Esophagus (tissue), 2 donors: ENCODE data around the gene CMC1. TPM values are rescaled to one million over a fixed set of nuclear protein-coding genes. Genes with fewer than 3 reads are reported as not detected.

Source experiments
- H3K27ac ChIP-seq, 2 donors: one replicate each; pipeline ENCODE4 v1.5.1; 2013; ENCODE audit warnings: low read depth in 2 of 2, mild to moderate bottlenecking in 2 of 2, inconsistent platforms in 1 of 2, low read length in 1 of 2, moderate library complexity in 1 of 2
- H3K27me3 ChIP-seq, 2 donors: one replicate each; pipeline ENCODE4 v1.6.1; 2013; ENCODE audit warnings: low read length in 2 of 2, control low read depth in 1 of 2, mild to moderate bottlenecking in 1 of 2; ENCODE audit not compliant: insufficient read depth in 2 of 2, control insufficient read depth in 1 of 2
- H3K36me3 ChIP-seq, 2 donors: one replicate each; pipeline ENCODE4 v1.6.1; 2013; ENCODE audit warnings: low read length in 1 of 2; ENCODE audit not compliant: control insufficient read depth in 2 of 2, insufficient read depth in 2 of 2
- H3K4me1 ChIP-seq, 2 donors: one replicate each; pipeline ENCODE4 v1.6.1; 2013; ENCODE audit warnings: low read length in 1 of 2; ENCODE audit not compliant: control insufficient read depth in 2 of 2, insufficient read depth in 2 of 2
- H3K4me3 ChIP-seq, 2 donors: one replicate each; pipeline ENCODE4 v1.5.1; 2013; ENCODE audit warnings: low read length in 2 of 2, mild to moderate bottlenecking in 2 of 2, low read depth in 1 of 2, moderate library complexity in 1 of 2
- H3K9me3 ChIP-seq, 2 donors: one replicate each; pipeline ENCODE4 v1.6.1; 2013; ENCODE audit warnings: mild to moderate bottlenecking in 2 of 2, low read depth in 1 of 2, low read length in 1 of 2, moderate library complexity in 1 of 2; ENCODE audit not compliant: control insufficient read depth in 2 of 2, insufficient read depth in 1 of 2
- WGBS, 2 donors: extraction: QIAGEN DNeasy Blood & Tissue Kit; methylation state at CpG; one replicate each; pipeline ENCODE4 v1.1.7; 2013; 5-methylcytosine and 5-hydroxymethylcytosine counted together
- polyA plus RNA-seq, 2 donors: library from polyadenylated mRNA; stranded (reverse); fragments of 200-250 nt; gene quantifications; one replicate each; pipeline ENCODE4 v1.2.3, GENCODE V29; 2013
- donor health status: healthy with polysubstance abuse.
- donor health status: Bipolar disorder and iron deficiency.

The CMC1 gene
- polyA plus RNA-seq, 2 donors = 20.8 to 21.9 TPM

GRCh38 chr3:28347374-28348264, 106.2 kb downstream of the CMC1 start:
- WGBS, 2 donors = 20% methylated on average over 16 of the region's 16 CpGs
- H3K4me1 ChIP-seq = no peaks in the 10 kb centered on the region
- H3K27ac ChIP-seq = peak overlapping the region; percentile 95 to 99
- H3K9me3 ChIP-seq = no peaks in the 10 kb centered on the region
- H3K36me3 ChIP-seq = no peaks in the 10 kb centered on the region
- peak overlapping the region; percentile 79 to 87 for H3K4me3 ChIP-seq
- H3K27me3 ChIP-seq = no peaks in the 10 kb centered on the region

- H3K4me1 ChIP-seq = no peaks in the 10 kb centered on the region
- H3K27me3 ChIP-seq = no peaks in the 10 kb centered on the region
- H3K9me3 ChIP-seq = peaks cover 0 to 3% of the 10 kb centered on the region in 2 donors
- peak overlapping the region; percentile 95 to 99 for H3K27ac ChIP-seq
- WGBS, 2 donors = 0 to 1% methylated on average over 16 of the region's 16 CpGs
- H3K4me3 ChIP-seq = peak overlapping the region; percentile 79 to 87
- peaks cover 0 to 2% of the 10 kb centered on the region in 2 donors for H3K36me3 ChIP-seq
Measured at GRCh38 chr3:28348265-28348628, 106.8 kb downstream of the CMC1 start.

- H3K4me1 ChIP-seq = no peaks in the 10 kb centered on the region
- H3K9me3 ChIP-seq = peaks cover 0 to 3% of the 10 kb centered on the region in 2 donors
- H3K4me3 ChIP-seq = peak within 1 kb of the TSS; percentile 79 to 87
- H3K36me3 ChIP-seq = peaks cover 0 to 2% of the 10 kb centered on the region in 2 donors
- H3K27me3 ChIP-seq = no peaks in the 10 kb centered on the region
- WGBS, 2 donors = 0 to 1% methylated on average over 81 to 83 of the region's 83 CpGs
- peak within 1 kb of the TSS; percentile 95 to 99 for H3K27ac ChIP-seq
Measured at GRCh38 chr3:28348629-28349468, 107.4 kb downstream of the CMC1 start, which contains the start of the genes AZI2 and ZCWPW2. AZI2 (minus strand) TSS chr3:28348824; CDS start chr3:28340617, 8,207 bp downstream. ZCWPW2 (plus strand) TSS chr3:28348721; CDS start chr3:28413069, 64,348 bp downstream.

- peak overlapping the region; percentile 95 to 99 for H3K27ac ChIP-seq
- 18 to 23% methylated on average over 13 of the region's 13 CpGs for WGBS, 2 donors
- H3K4me1 ChIP-seq = no peaks in the 10 kb centered on the region
- peaks cover 0 to 3% of the 10 kb centered on the region in 2 donors for H3K9me3 ChIP-seq
- H3K27me3 ChIP-seq = no peaks in the 10 kb centered on the region
- peaks cover 0 to 2% of the 10 kb centered on the region in 2 donors for H3K36me3 ChIP-seq
- H3K4me3 ChIP-seq = peak overlapping the region; percentile 79 to 87
Measured at GRCh38 chr3:28349469-28350000, 108.1 kb downstream of the CMC1 start.

Other genes starting within 250 kb of the CMC1 start
- under 1 TPM; 0.28 to 0.29 TPM for gene ZCWPW2, start 107.1 kb downstream of the CMC1 start, polyA plus RNA-seq
- gene AZI2, start 107.2 kb downstream of the CMC1 start, polyA plus RNA-seq = 10 to 100 TPM; 20.4 to 29.0 TPM